Stimulated activated CD8-positive, alpha-beta memory T cell treated with anti-CD3 and anti-CD28 coated beads, Interleukin-15, amount 100 ng/mL, for 24 hours (primary cell): Measurements from ENCODE around the gene TRMT112.

ENCODE experiments used
- DNase-seq: peaks from one replicate; pipeline ENCODE4 v3.0.0-alpha.2; 2020; ENCODE audit warnings: low read depth

TRMT112 gene

DNA sequence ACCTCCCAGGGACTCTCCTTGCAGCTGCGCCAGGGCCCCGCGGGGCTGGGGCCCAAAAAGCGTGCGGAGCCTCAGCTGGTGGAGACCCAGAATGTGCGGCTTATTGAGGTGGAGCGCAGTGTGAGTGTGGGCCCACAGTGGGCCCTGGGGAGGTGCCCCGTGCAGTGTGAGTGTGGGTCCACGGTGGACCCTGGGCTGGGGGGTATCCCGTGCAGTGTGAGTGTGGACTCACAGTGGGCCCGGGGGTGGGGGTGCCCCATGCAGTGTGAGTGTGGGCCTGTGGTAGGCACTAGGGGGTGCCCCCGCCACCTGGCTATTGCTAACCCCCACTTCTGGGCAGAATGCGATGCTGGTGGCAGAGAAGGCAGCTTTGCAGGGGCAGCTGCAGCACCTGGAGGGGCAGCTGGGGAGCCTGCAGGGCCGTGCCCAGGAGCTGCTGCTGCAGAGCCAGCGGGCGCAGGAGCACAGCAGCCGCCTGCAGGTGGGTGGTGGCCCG, 33.8 kb upstream of the TRMT112 start:
- DNase-seq, result no peak

DNA sequence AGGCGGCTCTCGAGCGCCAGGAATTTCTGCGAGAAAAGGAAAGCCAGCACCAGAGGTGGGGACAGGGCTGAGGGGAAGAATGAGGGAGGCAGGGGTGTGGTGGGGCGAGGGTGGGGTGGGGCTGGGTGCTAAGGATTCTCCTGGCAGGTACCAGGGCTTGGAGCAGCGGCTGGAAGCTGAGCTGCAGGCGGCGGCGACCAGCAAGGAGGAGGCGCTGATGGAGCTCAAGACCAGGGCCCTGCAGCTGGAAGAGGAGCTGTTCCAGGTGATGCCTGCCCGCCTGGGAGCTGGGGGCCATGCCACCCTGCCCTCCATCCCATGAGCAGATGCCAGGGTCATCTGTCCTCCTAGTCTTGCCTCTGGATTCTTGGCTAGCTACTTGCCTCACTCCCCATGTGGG, 32.0 kb upstream of the TRMT112 start:
- no peak for DNase-seq

DNA sequence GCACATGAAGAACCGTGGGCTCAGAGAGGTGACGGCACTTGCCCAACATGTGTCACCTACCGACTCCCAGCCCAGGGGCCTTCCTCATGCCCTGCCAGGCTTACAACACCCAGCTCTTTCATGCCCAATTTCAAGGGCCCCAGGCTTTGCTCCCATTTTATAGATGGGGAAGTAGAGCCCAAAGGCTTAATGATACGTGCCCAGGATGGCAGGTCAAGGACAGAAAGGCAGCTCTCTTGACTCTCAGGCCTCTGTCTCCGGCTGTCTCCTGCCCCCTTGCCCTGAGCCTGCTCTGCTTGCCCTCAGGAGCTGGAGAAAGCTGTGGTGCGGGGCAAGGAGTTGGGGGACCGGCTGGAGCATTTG, 31.6 kb upstream of the TRMT112 start:
- DNase-seq, result no peak

DNA sequence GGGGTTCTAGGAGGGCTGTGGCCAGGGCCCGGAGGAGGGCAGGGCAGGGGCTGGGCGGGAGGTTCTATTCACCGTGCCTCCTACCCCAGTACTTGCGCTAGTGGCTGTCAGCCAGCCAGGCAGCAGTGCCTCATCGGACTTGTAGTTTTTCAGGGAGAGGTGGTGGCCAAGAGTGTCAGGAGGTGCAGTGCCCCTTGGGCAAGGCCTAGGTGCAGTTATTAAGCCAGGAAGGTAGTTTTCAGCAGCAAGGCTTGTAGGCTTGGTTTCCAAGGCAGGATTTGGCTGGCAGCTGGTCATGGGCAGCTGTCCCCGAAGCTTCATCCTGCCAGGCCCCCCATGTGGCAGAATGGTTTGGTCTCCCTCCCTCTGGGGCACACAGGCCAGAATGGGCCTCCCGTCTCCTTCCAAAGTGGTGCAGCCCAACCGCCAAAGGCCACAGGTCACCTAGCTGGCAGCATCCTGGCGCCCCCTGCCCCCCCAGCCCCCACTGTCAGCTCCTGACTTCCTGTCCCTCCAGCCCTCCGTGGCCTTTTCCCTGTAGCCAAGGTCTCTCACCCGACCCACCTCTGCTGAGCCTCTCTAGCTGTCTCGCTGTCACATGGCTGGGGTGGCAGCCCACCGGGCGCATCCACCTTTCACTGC, 31.1 kb upstream of the TRMT112 start:
- DNase-seq, result no peak

DNA sequence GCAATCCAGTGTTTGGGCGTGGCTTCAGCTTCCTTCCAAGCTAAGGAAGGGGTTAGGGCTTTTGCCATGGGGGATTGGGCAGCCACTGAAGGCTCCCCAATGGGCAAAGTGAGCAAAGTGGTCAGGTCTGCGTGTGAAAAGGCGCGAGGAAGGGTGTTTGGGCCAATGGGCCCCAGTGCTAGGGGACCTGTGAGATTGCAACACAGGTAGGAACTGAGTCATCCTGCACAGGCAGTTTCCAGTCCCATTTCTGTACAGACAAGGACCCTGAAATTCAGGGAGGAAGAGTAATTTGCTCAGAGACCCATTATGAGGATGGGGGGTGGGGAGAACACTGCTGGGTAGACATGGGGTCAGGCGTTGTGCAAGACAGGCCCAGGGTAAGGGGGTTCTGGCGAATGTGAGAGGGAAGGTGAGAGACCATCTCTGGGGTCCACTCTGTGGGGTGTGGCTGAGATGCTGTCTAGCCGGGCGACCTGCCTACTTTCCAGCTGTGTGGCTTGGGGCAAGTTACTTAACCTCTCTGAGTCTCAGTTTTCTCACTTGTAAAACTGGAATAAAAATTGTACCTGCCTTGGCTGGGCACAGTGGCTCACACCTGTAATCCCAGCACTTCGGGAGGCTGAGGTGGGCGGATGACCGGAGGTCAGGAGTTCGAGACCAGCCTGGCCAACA, 30.0 kb upstream of the TRMT112 start:
- no peak for DNase-seq

DNA sequence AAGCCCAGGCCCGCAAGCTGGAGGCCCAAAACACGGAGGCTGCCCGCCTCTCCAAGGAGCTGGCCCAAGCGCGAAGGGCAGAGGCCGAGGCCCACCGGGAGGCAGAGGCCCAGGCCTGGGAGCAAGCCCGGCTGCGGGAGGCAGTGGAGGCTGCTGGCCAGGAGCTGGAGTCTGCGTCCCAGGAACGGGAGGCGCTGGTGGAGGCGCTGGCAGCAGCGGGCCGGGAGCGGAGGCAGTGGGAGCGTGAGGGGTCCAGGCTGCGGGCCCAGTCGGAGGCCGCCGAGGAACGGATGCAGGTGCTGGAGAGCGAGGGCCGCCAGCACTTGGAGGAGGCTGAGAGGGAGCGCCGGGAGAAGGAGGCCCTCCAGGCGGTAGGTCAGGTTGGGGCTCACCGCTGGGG, 27.4 kb upstream of the TRMT112 start:
- DNase-seq, result no peak

DNA sequence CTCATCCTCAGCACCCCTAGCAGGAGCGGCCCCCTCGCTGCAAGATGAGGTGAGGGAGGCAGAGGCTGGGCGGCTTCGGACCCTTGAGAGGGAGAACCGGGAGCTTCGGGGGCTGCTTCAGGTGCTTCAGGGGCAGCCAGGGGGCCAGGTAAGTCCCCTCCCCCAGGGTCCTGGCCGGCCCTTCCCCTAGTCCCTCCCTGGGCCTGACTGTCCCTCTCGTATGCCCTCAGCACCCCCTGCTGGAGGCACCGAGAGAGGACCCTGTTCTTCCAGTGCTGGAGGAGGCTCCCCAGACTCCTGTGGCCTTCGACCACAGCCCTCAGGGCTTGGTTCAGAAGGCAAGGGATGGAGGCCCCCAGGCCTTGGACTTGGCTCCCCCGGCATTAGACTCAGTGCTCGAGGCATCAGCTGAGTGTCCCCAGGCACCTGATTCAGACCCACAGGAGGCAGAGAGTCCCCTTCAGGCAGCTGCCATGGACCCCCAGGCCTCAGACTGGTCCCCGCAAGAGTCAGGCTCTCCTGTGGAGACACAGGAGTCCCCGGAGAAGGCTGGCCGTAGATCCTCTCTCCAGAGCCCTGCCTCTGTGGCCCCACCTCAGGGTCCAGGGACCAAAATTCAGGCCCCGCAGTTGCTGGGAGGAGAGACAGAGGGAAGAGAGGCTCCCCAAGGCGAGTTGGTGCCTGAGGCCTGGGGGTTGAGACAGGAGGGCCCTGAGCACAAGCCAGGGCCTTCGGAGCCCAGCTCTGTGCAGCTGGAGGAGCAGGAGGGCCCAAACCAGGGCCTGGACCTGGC, 26.6 kb upstream of the TRMT112 start:
- no peak for DNase-seq

DNA sequence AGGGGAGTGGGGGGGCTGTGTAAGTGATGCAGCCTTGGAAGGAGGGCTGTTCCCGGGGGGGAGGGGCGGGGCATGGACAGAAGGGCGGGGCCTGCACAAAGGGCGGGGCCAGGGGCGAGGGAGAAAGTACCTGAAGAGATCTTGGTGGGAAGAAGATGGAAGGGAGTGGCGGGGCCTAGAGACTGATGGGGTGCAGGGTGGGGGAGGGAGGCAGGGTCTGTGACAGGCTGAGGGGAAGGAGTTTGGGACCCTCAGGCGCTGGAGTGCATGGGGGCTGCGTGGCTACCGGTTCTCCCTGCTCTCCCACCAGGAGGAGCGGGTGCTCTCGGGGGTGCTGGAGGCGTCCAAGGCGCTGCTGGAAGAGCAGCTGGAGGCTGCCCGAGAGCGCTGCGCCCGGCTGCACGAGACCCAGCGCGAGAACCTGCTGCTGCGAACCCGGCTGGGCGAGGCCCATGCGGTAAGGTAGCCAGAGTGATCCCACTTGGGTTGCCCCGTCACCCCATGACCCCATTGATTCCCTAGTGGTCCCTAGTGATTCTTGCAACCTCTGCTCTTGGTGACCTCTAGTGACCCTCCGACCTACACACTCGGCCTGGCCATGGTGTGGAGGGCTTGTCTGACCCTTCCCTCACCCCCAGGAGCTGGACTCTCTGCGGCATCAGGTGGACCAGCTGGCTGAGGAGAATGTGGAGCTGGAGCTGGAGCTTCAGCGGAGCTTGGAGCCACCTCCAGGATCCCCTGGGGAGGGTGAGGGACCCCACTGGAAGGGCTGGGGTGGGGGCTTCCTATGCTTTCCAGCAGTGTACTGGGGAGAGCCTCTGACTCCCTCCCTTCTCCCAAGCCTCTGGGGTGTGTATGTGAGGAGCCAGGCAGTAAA, 25.7 kb upstream of the TRMT112 start:
- no peak for DNase-seq

DNA sequence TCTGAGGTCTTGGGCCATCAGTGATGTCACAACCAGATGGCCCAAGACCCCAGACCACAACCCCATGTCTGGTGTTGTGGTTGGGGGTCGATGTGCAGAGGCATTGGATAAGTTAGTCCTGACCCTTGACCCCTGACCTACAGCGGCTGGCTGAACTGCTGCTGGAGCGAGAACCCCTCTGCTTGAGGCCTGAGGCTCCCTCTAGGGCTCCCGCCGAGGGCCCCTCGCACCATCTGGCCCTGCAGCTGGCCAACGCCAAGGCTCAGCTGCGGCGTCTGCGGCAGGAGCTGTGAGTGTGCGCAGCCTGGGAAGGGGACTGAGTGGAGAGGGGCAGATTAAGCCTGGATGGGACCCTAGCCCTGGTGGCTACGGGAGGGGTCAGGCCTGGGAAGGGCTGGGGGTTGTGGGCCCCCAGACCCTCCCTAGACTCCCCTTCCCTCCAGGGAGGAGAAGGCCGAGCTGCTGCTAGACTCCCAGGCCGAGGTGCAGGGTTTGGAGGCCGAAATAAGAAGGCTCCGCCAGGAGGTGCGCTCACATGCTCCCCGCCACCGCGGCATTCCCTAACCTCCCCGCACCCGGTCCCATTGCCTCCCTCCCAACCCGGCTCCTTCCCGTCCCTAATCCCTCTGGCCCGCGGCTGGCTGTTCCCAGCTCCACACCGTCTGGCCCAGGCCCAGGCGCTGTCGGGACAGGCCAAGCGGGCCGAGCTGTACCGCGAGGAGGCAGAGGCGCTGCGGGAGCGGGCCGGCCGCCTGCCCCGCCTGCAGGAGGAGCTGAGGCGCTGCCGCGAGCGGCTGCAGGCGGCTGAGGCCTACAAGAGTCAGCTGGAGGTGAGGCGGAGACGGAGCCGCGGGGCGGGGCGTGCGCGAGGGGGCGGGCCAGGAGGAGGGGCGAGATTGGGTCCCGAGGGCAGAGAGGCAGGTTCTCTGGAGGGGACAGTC, 24.8 kb upstream of the TRMT112 start:
- DNase-seq, result peak; percentile 84

DNA sequence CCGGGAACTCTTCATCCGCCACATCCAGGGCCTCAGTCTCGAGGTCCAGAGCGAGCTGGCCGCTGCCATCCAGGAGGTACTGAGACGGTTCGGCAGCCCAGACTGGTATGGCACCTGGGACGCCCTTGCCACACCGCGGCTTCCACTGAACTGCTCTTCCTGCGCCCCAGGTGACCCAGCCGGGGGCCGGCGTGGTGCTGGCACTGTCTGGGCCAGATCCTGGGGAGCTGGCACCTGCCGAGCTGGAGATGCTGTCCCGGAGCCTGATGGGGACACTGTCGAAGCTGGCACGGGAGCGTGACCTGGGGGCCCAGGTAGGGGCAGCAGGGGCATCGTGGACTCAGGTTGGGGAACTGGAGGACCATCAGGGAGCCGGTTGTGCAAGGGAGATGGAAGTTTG, 24.1 kb upstream of the TRMT112 start:
- DNase-seq, result no peak

DNA sequence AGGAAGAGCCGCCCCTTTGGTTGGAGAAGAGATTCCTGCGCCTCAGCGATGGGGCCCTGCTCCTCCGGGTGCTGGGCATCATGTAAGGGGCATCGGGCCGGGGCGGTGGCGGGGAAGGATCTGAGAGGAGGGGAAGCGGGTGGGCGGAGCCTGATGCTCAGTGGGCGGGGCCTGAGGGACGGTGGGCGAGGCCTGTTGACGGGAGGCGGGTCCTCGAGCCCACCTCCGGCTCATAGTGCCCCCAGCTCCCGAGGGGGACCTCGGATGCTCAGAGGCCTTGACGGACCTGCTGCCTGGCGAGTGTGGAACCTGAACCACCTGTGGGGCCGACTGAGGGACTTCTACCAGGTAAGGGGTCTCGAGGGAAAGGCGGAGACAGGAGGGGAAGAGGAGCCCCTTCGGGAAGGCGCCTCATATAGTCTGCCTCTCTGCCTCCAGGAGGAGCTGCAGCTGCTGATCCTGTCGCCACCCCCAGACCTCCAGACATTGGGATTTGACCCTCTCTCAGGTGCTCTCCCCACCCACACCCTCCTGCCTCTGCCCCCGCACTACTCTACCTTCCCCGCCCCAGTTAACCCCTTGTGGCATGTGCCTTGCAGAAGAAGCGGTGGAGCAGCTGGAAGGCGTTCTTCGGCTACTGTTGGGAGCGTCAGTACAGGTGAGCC, 23.4 kb upstream of the TRMT112 start:
- DNase-seq, result peak; percentile 71

DNA sequence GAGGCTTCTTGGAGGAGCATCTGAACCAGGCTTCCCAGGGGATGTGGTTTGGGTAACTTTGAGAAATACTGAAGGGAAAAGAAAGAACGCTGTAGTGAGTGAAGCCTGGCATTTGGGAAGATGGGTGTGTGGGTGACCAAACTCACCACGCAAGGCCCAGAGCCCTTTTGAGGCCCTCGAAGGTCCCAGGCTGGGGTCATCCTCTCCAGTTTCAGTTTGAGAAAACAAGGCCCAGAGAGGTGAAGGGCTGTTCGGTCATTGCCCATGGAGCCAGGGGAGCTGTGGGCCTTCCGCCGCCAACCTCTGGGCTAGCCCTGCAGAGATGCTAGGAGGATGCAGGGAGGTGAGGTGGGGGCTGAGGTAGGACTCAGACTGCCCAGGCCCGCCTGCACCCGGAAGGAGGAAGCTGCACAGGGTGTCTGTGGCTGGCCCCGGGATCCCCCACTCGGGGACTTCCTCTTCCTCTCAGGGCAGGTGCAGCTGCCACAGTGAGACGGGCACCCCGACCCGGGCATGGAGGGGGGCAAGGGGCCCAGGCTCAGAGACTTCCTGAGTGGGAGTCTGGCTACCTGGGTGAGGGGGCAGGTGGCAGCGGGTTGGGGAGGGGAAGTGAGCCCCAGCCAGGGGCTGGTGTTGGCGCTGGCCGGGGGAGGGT, 22.5 kb upstream of the TRMT112 start, which contains the start of gene CCDC88B:
Gene CCDC88B (plus strand): TSS at position 451 of the 655 bp plus-strand sequence. CDS start 63 bp downstream, at position 514.
- peak; percentile 54 for DNase-seq

DNA sequence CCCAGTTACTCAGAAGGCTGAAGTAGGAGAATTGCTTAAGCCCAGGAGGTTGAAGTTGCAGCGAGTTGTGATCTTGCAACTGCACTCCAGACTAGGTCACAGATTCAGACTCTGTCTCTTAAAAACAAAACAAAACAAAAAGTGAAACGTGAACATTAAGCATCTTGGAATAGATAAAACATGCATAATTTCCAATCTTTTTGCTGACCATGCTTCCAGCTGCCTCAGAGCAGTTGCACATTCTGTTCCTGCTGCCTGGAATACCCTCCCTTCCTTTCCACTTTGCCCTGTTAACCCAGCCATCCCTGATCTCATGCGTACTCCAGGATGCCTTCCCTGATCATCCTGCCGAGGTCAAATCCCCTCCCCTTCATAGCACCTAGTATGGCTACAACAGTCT, 21.9 kb upstream of the TRMT112 start:
- DNase-seq, result no peak

DNA sequence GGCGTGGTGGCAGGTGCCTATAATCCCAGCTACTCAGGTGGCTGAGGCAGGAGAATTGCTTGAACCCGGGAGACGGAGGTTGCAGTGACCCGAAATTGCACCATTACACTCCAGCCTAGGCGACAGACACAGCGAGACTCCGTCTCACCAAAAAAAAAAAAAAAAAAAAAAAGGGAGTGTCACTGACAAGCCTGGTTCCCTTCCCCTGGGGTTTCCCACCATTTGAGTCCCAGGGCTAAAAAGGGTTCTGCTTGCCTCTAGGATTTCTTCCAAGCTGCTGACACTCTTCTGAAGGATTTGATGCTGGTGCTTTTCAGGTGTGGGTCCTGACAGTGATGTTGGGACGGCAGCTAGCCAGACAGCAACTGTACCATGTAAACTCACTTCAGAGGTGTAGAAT, 21.4 kb upstream of the TRMT112 start:
- no peak for DNase-seq

DNA sequence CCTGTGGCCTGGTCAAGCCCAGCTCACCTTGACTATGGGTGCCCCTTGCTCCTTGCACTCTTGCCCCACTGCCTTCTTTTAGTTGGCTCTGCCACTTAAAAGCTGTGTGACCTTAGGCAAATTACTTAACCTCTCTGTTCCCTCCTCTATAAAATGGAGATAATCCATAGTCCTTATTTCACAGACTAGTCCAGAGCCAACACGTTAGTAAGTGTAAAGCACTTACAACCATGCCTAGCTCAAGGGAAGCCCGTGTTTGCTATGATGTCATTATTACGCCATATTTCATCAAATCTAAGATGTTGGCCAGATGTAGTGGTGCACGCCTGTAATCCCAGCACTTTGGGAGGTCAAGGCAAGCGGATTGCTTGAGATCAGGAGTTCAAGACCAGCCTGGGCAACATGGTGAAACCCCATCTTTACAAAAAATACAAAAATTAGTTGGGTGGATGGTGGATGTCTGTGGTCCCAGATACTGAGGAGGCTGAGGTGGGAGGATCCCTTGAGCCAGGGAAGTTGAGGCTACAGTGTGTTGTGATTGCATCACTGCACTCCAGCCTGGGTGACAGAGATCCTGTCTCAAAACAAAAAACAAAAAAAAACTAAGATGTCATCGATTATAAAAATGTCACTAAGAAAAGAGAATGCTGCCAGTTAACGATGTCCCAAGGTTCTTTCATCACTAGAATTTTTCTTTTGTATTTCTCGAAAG, 20.3 kb upstream of the TRMT112 start:
- no peak for DNase-seq

DNA sequence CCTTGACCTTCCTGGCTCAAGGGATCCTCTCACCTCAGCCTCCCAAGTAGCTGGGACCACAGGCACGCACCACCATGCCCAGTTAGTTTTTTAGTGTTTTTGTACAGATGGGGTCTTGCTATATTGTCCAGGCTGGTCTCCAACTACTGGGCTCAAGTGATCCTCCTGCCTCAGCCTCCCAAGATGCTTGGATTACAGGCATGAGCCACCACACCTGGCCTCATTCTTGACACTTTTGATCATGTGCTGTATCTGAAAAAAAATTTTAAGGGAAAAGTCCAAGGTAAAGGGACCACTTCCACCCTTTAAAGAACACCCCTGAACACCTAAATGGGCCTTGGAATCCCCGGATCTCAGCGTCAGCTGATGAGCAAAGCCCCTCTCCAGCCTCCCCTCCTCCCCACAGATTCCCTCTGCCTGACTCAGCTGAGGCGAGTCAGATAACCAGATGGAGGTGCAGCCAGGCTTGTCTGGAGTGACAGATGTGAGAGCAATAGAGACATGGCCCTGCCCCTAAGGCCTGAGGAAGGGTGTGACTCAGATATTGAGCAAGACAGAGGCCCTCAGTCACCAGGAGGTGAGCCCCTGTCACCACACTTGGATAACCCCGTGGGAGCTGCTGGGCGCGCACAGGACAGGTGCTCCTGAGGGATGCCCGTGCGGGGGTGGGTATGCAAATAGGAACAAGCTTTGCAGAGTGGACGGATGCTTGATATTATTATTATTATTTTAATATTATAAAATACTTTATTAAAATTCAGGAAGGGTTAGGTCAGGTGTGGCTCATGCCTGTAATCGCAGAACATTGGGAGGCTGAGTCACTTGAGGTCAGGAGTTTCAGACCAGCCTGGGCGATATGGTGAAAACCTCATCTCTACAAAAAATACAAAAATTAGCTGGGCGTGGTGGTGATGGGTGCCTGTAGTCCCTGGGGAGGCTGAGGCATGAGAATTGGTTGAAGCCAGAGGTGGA, 17.7 kb upstream of the TRMT112 start:
- no peak for DNase-seq

DNA sequence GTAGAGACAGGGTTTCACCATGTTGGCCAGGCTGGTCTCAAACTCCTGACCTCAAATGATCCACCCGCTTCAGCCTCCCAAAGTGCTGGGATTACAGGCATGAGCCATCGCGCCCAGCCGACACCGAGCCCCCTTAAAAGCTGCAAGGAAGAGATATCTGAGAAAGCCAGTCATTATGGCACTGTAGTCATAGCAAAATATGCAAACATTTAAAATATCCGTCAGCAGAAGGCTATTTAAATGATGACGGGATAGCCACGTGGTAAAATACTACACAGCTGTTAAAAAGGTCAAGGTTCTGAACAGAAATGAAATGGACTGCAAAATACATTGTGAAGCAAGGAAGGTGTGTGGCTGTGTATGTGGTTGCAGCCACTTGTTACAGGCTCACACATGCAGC, 16.2 kb upstream of the TRMT112 start:
- DNase-seq, result no peak
